Calu3 (cell line): ENCODE data around the gene ERLEC1. TPM values are rescaled to one million over a fixed set of nuclear protein-coding genes. Genes with fewer than 3 reads are reported as not detected.
"Not testable (repeated sequence)": the region's sequence is repeated elsewhere in the genome, so short reads cannot be mapped to it uniquely, and the experiment has no call there.

Experiments used
- BruUV-seq: library from RNA; stranded (reverse); fragments of 400-500 nt; replicated peaks from 2 replicates; lab custom pipeline; 2021; lab: Mats Ljungman, UMichigan
- CTCF ChIA-PET: fragments of 300-600 bp; sonication (Branson Sonifier 250); formaldehyde crosslinking; loops from one replicate; lab custom pipeline; 2022; ENCODE audit warnings: antibody characterized with exemption; lab: Charles Lee
- DNase-seq: peaks from one replicate; pipeline ENCODE4 v3.0.0; 2022
- H3K27ac Mint-ChIP-seq: one replicate; pipeline ENCODE4 v1.8.0; 2022; ENCODE audit warnings: mixed read lengths; ENCODE audit not compliant: unreplicated experiment
- H3K27me3 Mint-ChIP-seq: one replicate; pipeline ENCODE4 v1.8.0; 2022; ENCODE audit warnings: mixed read lengths; ENCODE audit not compliant: unreplicated experiment
- H3K36me3 Mint-ChIP-seq: one replicate; pipeline ENCODE4 v1.8.0; 2022; ENCODE audit warnings: mild to moderate bottlenecking, moderate library complexity, mixed read lengths; ENCODE audit not compliant: insufficient read depth, unreplicated experiment
- H3K4me1 Mint-ChIP-seq: one replicate; pipeline ENCODE4 v1.8.0; 2022; ENCODE audit warnings: mild to moderate bottlenecking, low read depth, mixed read lengths; ENCODE audit not compliant: unreplicated experiment
- H3K4me3 Mint-ChIP-seq: one replicate; pipeline ENCODE4 v1.8.0; 2022; ENCODE audit warnings: mild to moderate bottlenecking, low read depth, moderate library complexity, mixed read lengths; ENCODE audit not compliant: unreplicated experiment
- H3K9me3 Mint-ChIP-seq: one replicate; pipeline ENCODE4 v1.8.0; 2022; ENCODE audit warnings: low read depth, mixed read lengths; ENCODE audit not compliant: unreplicated experiment
- CTCF ChIP-seq: fragments of 200-600 bp; IDR thresholded peaks from one replicate; pipeline ENCODE4 v1.8.0; 2022; ENCODE audit warnings: antibody characterized with exemption; ENCODE audit not compliant: unreplicated experiment
- intact Hi-C: fragments of 100-400 bp; cut with micrococcal nuclease; formaldehyde crosslinking; loops from one replicate; pipeline ENCODE4 v1.10.0; 2022; ENCODE audit not compliant: unreplicated experiment
- total RNA-seq: library from RNA; stranded (reverse); gene quantifications from 2 replicates; pipeline ENCODE4 v1.2.3, GENCODE V29; 2022

The ERLEC1 gene
- total RNA-seq, 1 experiment from 2014 or later = 51.9 TPM

- H3K4me3 Mint-ChIP-seq = no peak overlapping the region
- no TSS peak for BruUV-seq
- no peak for DNase-seq
- H3K9me3 Mint-ChIP-seq = no peaks in the 10 kb centered on the region
- H3K27me3 Mint-ChIP-seq = no peaks in the 10 kb centered on the region
- no peak overlapping the region for H3K27ac Mint-ChIP-seq
- CTCF ChIA-PET = no interaction called here
- intact Hi-C loops = no loop called here
- no peaks in the 10 kb centered on the region for H3K36me3 Mint-ChIP-seq
- TF ChIP-seq CTCF = no peak
- H3K4me1 Mint-ChIP-seq = no peaks in the 10 kb centered on the region
These were observed 34.5 kb upstream of the ERLEC1 start for GRCh38 chr2:53752385-53752784.

- H3K9me3 Mint-ChIP-seq = no peaks in the 10 kb centered on the region
- no peaks in the 10 kb centered on the region for H3K36me3 Mint-ChIP-seq
- CTCF ChIA-PET = no interaction called here
- no peak overlapping the region for H3K4me3 Mint-ChIP-seq
- no peak for TF ChIP-seq CTCF
- DNase-seq = no peak
- no peak overlapping the region for H3K27ac Mint-ChIP-seq
- no peaks in the 10 kb centered on the region for H3K27me3 Mint-ChIP-seq
- no peaks in the 10 kb centered on the region for H3K4me1 Mint-ChIP-seq
- BruUV-seq = no TSS peak
- intact Hi-C loops = no loop called here
These were observed 33.8 kb upstream of the ERLEC1 start for GRCh38 chr2:53753041-53753440.

- CTCF ChIA-PET = no interaction called here
- intact Hi-C loops = no loop called here
These were observed 31.7 kb upstream of the ERLEC1 start for GRCh38 chr2:53755121-53755520.

GRCh38 chr2:53756644-53757043, 30.2 kb upstream of the ERLEC1 start:
- no TSS peak for BruUV-seq
- no peaks in the 10 kb centered on the region for H3K4me1 Mint-ChIP-seq
- H3K27ac Mint-ChIP-seq = no peak overlapping the region
- intact Hi-C loops = no loop called here
- no peaks in the 10 kb centered on the region for H3K9me3 Mint-ChIP-seq
- CTCF ChIA-PET = no interaction called here
- no peak for TF ChIP-seq CTCF
- no peaks in the 10 kb centered on the region for H3K27me3 Mint-ChIP-seq
- DNase-seq = no peak
- H3K36me3 Mint-ChIP-seq = peaks cover 3% of the 10 kb centered on the region
- H3K4me3 Mint-ChIP-seq = no peak overlapping the region

More at GRCh38 chr2:53755121-53755520, 31.7 kb upstream of the ERLEC1 start:
- Mint-ChIP-seq H3K27me3 (no peaks in the 10 kb centered on the region), H3K27ac (no peak overlapping the region), H3K9me3 (no peaks in the 10 kb centered on the region), H3K4me1 (no peaks in the 10 kb centered on the region), H3K36me3 (no peaks in the 10 kb centered on the region), H3K4me3 (no peak overlapping the region)
- no TSS peak for BruUV-seq
- TF ChIP-seq CTCF = no peak
- no peak for DNase-seq

GRCh38 chr2:53757206-53757605, 29.6 kb upstream of the ERLEC1 start:
- H3K4me3 Mint-ChIP-seq, BruUV-seq, H3K27ac Mint-ChIP-seq, H3K4me1 Mint-ChIP-seq, CTCF ChIA-PET, H3K9me3 Mint-ChIP-seq, intact Hi-C loops, DNase-seq, H3K27me3 Mint-ChIP-seq, H3K36me3 Mint-ChIP-seq: not testable (repeated sequence)
